Effector CD4-positive, alpha-beta T cell (primary cell): ENCODE measurements around the gene GLT1D1.

Experiments used
- DNase-seq: peaks from one replicate; pipeline ENCODE4 v3.0.0-alpha.2; 2020

The GLT1D1 gene

GRCh38 chr12:128856035-128856790 lies 2.9 kb downstream of the GLT1D1 start:
- no peak for DNase-seq

DNA sequence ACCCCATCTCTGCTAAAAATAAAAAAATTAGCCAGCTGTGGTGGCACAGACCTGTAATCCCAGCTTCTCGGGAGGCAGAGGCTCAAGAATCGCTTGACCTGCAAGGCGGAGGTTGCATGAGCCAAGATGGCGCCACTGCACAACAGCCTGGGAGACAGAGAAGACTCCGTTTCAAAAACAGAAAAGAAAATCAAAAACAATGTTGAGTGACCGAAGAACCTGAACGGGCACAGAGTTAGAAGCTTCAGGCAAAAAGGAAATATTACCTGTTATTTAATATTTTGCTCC lies 3.5 kb downstream of the GLT1D1 start:
- no peak for DNase-seq

DNA sequence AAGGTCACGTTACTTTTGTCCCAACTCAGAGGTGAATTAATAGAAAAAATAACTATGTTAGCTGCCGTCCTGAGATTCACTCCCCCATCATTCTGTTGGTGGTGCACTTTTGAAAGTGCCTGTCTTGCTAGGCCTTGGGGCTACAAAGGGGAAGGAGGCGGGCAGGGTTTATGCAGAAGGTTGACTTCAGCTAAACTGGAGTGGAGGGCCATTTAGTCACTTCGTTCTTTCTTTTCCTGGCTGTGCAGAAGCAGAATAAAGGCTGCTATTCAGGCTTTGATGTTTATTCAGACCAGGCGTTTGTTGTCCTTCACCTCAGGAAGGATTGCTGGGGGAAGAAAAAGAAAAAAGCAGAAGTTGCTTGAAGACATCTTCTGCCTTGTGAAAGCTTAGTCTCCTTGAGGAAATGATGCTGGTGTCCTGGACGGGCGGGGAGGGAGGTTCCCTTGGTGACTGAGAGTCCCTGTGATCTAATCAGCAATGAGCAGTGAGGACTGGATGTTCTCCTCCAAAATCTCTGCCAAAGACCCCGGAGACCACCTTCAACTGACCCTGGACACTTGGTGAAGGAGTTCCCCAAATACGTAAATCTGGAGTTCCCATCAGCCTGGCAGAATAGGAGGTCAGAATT lies 4.0 kb downstream of the GLT1D1 start:
- DNase-seq = no peak

GRCh38 chr12:128859311-128859710 lies 6.0 kb downstream of the GLT1D1 start:
- DNase-seq = no peak

DNA sequence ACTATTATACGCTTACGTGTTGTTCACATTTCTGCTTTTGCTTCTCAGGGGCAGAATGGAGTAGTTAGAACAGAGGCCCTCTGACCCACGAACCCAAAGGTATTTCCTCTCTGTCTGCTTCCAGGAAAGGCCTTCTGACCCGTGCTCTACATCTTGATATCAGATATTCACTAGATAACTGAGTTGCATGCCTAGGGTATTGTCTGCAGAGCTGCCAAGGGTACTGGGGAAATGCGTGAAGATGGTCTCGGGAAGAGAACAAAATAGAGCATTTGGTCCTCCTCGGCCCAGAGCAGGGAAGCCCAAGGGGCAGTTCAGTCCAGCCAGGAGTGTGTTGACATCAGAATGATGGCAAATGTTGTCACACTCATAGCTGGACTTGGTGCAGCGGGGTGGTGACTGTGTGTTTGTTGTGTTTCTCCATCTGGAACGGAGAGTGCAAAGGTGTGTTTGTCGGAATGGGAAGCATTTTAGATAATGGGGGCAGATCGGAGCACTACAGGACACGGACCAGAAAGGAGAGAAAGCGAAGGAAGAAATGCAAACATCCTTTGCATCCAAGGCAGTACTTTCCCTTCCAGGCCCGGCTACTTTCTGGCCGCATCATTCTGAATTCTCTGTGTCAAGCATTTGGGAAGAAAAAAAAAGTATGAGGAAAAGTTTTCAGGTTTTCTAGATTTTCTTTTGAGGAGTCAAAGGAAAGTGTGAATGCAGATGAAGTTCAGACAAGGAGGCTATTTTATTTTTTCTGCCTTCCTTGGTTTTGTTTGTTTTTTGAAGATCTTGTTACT lies 8.1 kb downstream of the GLT1D1 start:
- DNase-seq = no peak

- no peak for DNase-seq
Measured at GRCh38 chr12:128863957-128864356, 10.7 kb downstream of the GLT1D1 start.

DNA sequence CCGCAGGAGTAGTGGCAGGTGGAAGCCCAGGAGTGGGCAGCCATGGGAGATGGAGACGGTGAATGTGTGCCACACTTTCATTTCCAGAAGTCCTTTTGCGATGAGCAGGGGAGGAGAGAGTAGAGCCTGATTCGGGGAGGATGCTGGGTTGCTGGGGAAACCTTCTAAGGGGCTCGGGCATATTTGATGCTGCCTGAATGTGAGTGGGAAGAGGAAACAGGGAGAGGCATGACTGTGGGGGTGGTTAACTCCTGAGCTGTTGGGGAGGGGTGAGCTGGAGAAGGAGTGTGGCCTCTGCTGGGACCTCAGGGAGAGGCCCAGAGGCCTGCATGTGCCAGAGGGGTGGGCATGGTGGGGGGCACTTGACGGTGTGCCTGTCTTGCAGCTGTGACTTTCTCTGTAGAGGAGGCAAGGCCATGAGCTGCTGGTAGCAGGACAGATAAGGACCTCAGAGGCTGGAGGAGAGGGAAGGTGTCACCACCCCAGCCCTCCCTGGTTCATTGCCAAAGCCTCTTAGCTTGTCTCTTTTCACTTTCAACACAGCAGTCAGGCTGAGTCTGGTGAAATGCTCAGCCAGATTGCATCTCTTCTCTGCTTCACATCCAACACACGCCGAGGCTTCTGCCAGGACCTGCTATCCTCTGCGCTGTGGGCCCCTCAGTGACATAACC lies 11.4 kb downstream of the GLT1D1 start:
- no peak for DNase-seq

GRCh38 chr12:128867466-128867865 lies 14.2 kb downstream of the GLT1D1 start:
- DNase-seq = no peak

- DNase-seq = no peak
Measured at GRCh38 chr12:128871516-128871892, 18.2 kb downstream of the GLT1D1 start.

DNA sequence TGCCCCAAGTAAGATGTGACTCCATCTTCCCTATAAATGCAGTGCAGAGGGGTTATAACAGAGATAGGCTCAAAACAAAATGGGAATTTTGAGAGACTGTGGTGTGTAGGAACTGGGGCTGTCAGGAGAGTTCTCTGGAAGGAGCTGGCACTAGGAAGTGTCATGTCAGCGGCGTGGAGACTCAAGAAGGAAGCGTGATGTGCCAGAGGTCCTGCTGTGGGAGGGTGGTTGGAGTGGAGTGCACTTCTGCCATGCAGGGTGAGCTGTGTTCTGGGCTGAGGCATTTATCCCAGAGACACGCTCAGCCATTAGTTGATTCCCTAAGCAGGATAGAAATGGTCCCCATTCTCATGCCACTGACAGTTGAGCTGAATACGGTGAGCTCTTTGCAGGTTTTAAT lies 19.0 kb downstream of the GLT1D1 start:
- no peak for DNase-seq

DNA sequence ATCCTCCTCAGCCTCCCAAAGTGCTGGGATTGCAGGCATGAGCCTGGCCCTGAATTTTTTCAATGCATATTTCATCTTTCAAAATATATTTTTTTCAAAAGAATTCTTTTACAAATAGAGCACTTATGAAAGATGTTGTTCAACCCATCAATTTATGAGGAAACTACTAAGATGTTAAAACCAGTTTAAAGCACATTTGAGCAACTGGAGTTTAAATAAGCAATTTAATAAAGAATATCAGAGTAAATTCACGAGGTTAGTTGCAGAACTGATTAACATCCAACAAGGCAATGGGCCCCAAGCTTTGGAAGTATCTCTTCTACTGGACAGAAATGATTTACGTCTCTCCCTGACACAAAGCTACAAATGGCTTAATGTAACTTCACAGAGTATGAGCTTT lies 23.3 kb downstream of the GLT1D1 start:
- DNase-seq = no peak

GRCh38 chr12:128879898-128880764 lies 26.9 kb downstream of the GLT1D1 start:
- DNase-seq = no peak

DNA sequence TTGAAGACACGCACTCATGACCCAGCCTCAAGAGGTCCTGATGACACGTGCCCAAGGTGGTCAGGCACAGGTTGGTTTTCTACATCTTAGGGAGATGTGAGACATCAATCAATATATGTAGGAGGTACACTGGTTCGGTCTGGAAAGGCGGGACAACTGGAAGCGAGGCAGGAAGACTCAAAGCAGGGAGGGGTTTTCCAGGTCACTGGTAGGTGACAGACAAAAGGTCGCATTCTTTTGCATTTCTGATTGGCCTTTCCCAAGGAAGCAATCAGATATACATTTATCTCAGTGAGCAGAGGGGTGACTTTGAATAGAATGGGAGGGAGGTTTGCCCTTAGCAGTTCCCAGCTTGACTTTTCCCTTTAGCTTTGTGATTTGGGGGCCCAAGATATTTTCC lies 38.6 kb downstream of the GLT1D1 start:
- no peak for DNase-seq

DNA sequence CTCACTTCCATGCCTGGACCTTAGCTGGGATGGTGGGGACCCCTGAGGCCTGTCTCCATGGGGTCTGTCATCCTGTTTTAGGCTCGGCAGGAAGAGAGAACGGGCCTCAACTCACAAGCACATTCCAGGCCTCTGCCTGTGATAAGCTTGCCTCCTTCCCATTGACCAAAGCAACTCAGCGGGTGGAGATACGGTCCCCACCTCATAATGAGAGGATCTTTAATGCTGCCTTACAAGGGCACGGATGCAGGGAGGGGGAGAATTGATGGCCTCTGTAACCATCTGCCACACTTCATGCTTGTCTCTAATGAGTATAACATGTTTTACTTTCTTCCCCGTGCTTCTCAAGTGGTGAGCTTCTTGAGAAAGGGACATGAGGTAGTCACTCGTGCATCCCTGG lies 50.0 kb downstream of the GLT1D1 start:
- DNase-seq = no peak

GRCh38 chr12:128905003-128905544 lies 51.8 kb downstream of the GLT1D1 start:
- DNase-seq = no peak

- no peak for DNase-seq
Measured at GRCh38 chr12:128906485-128907137, 53.3 kb downstream of the GLT1D1 start.

DNA sequence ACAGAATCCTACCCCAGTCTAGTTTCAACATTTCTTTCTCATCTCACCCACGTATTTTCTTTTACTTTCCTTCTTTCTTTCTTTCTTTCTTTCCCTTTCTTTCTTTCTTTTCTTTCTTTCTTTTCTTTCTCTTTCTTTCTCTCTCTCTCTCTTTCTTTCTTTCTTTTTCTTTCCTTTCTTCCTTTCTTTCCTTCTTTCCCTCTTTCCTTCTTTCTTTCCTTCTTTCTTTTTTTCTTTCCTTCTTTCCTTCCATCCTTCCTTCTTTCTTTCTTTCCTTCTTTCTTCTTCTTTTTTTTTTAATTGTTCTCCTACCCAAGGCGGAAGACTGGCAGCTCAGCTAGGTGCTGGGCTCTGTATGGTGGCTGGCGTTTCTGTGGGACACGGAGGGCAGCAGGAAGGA lies 55.0 kb downstream of the GLT1D1 start:
- DNase-seq = no peak

DNA sequence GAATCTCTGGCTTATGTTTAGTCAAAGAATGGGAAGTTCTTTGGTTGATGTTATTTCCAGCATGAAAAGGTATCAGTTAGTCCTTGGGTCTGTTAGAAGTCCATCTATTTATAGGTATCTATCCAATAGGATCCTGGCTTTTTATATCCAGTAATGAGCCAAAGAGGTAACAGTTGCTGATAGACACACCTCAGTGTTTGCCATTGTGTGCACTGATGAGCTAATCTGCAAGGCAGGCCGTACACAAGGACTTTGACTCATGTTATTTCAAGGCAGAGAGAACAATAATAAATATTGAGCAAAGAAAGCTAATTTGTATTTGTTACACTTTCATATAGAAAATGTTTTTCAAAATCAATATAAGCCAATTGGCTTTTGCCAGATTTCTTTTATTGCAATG lies 56.4 kb downstream of the GLT1D1 start:
- no peak for DNase-seq

DNA sequence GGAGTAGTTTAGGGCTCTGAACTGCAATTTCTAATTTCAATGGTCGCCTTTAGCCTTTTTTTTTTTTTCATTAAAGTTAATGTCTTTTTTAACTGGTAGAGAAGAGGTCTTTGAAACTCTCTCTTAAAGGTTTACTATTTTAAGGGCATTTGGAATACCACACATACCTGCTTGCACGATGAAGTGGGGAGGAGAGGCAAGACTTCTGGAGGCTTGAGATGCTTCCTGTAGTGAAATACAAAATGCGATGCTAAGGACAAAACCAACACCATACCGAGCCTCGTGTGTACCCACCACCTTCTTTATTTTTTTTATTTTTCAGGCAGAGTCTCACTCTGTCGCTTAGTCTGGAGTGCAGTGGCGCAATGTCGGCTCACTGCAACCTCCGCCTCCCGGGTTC lies 57.4 kb downstream of the GLT1D1 start:
- no peak for DNase-seq

DNA sequence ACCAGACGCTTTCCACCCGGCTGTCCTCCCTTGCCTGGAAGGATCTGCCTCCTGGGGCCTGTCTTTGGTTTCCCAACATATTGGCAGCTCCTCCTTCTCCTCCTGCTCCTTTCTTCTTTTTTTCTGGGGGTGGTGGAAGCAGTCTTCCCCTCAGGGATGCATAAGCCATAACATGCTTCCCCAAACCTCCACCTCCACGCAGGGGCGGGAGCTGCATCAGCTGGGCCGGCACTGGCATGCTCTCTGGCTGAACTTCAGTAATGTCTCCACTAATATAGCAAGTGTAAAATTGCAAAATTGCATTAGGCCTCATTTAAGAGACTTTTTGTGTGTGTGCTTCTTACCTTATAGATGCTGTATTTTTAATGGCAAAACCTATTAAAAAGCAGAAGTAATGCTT lies 58.6 kb downstream of the GLT1D1 start:
- no peak for DNase-seq

- DNase-seq = no peak
Measured at GRCh38 chr12:128914908-128915563, 61.8 kb downstream of the GLT1D1 start.
